ENCODE results near the gene ADAM10. TPM values are rescaled to one million over a fixed set of nuclear protein-coding genes. Genes with fewer than 3 reads are reported as not detected.
"Not testable (repeated sequence)": the region's sequence is repeated elsewhere in the genome, so short reads cannot be mapped to it uniquely, and the experiment has no call there.

ADAM10 gene
- total RNA-seq, 2 donors from 2014 or later: 191 to 211 TPM

DNA sequence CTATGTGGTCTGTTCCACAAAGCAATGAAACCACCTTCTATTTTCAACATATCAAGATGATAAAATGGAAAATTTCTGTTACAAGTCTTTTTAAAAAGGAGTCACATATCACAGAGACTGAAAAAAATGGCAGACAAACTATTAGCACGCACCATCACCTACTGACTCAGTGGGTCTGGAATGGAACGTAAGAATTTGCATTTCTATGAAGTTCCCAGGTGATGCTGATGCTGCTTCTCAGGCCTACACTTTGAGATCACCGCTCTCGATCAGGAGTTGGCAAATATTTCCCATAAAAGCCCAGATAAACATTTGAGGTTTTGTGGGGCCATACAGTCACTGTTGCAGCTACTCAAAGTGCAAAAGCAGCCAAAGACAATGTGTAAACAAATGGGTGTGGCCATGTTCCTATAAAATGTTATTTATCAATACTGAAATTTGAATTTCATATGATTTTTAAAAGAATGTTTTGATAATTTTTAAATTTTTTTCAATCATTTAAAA, 142.9 kb downstream of the ADAM10 start:
- no peak overlapping the region for H3K27ac ChIP-seq (ENCODE audit: low read depth, low read length)
- DNase-seq: no peak
- 89 to 99% methylated on average over 3 to 4 of the region's 4 CpGs for WGBS, 2 experiments (ENCODE audit: insufficient coverage in 1 of 2, insufficient read length in 1 of 2)
- H3K9ac ChIP-seq (ENCODE audit: extremely low read depth, low read length, poor library complexity, severe bottlenecking): no peak overlapping the region
- no peak overlapping the region for H3K4me3 Mint-ChIP-seq
- H3K27me3 Mint-ChIP-seq (ENCODE audit: insufficient read depth): no peaks in the 10 kb centered on the region
- no peak overlapping the region for H3K4me3 ChIP-seq (ENCODE audit: low read length)
- peaks cover 70% of the 10 kb centered on the region for H3K36me3 ChIP-seq (ENCODE audit: control insufficient read depth, insufficient read depth, low read length)
- H3K36me3 Mint-ChIP-seq (ENCODE audit: low read depth): peaks cover 41% of the 10 kb centered on the region
- H3K9me3 Mint-ChIP-seq: no peaks in the 10 kb centered on the region
- H3K4me1 Mint-ChIP-seq: no peaks in the 10 kb centered on the region
- H3K9me3 ChIP-seq (ENCODE audit: control insufficient read depth, low read length): no peaks in the 10 kb centered on the region
- no peak overlapping the region for H3K27ac Mint-ChIP-seq
- TF ChIP-seq, protein P1, sequence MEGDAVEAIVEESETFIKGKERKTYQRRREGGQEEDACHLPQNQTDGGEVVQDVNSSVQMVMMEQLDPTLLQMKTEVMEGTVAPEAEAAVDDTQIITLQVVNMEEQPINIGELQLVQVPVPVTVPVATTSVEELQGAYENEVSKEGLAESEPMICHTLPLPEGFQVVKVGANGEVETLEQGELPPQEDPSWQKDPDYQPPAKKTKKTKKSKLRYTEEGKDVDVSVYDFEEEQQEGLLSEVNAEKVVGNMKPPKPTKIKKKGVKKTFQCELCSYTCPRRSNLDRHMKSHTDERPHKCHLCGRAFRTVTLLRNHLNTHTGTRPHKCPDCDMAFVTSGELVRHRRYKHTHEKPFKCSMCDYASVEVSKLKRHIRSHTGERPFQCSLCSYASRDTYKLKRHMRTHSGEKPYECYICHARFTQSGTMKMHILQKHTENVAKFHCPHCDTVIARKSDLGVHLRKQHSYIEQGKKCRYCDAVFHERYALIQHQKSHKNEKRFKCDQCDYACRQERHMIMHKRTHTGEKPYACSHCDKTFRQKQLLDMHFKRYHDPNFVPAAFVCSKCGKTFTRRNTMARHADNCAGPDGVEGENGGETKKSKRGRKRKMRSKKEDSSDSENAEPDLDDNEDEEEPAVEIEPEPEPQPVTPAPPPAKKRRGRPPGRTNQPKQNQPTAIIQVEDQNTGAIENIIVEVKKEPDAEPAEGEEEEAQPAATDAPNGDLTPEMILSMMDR (conservative IDR thresholded peaks at IDR 0.05): no peak
- H3K27me3 ChIP-seq (ENCODE audit: control insufficient read depth, insufficient read depth, low read length, poor library complexity, severe bottlenecking): no peaks in the 10 kb centered on the region
- no peaks in the 10 kb centered on the region for H3K4me1 ChIP-seq (ENCODE audit: control insufficient read depth, insufficient read depth, low read length)

DNA sequence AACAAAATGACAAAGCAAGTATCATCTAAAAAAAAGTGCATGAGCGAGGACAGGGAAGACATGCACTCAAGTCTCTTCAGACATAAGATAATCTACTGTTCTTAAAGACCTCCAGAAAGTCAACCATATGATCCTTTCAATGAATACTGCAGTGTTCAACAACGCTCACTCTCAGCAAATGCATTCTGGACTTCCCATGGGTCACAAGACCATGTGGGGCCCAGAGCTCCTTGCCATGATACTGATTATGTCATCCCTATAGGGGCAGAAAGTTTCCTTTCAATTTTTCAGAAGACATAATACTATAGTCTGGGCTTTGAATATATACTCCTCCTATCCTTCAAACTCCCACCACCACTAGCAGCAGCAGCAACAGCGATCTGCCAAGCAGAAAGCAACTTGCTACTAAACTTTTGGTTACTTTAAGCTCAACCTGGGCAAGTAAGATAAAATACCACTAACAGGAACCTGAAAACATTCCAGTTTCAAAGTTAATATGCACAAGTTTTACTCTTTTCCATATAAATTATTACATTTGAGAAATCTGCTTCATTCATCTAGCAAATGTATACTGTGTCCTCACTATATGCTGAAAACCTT, 143.5 kb downstream of the ADAM10 start:
- no peaks in the 10 kb centered on the region for H3K9me3 Mint-ChIP-seq
- WGBS, 2 experiments (ENCODE audit: insufficient coverage in 1 of 2, insufficient read length in 1 of 2): 83 to 99% methylated on average over 2 to 3 of the region's 3 CpGs
- Histone ChIP-seq H3K36me3 (ENCODE audit: control insufficient read depth, insufficient read depth, low read length) (peaks cover 74% of the 10 kb centered on the region), H3K9me3 (ENCODE audit: control insufficient read depth, low read length) (no peaks in the 10 kb centered on the region), H3K27ac (ENCODE audit: low read depth, low read length) (no peak overlapping the region), H3K4me1 (ENCODE audit: control insufficient read depth, insufficient read depth, low read length) (no peaks in the 10 kb centered on the region), H3K4me3 (ENCODE audit: low read length) (no peak overlapping the region), H3K9ac (ENCODE audit: extremely low read depth, low read length, poor library complexity, severe bottlenecking) (no peak overlapping the region), H3K27me3 (ENCODE audit: control insufficient read depth, insufficient read depth, low read length, poor library complexity, severe bottlenecking) (no peaks in the 10 kb centered on the region)
- H3K27me3 Mint-ChIP-seq (ENCODE audit: insufficient read depth): no peaks in the 10 kb centered on the region
- no peak for DNase-seq
- no peaks in the 10 kb centered on the region for H3K4me1 Mint-ChIP-seq
- no peak overlapping the region for H3K4me3 Mint-ChIP-seq
- H3K27ac Mint-ChIP-seq: peak overlapping the region; percentile 41
- TF ChIP-seq, protein P1 (conservative IDR thresholded peaks at IDR 0.05): no peak
- peaks cover 42% of the 10 kb centered on the region for H3K36me3 Mint-ChIP-seq (ENCODE audit: low read depth)

DNA sequence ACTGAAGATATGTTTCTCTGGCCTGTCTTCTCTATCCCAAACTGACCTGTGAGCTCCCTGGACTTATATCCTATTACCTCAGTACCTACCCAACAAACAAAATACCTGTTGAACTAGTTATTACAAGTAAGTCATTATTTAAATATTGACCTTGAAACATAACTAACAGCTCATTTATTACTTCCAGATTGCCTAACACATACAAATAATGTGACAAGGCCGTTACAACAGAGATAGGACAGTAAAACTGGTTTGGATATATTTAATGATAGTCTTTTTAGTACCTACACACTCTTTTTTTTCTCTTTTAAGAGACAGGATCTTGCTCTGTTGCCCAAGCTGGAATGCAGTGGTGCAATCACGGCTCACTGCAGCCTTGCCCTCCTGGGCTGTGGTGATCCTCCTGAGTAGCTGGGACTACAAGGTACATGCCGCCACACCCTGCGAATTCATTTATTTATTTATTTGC, 145.0 kb downstream of the ADAM10 start:
- Mint-ChIP-seq H3K27ac (no peak overlapping the region), H3K4me3 (no peak overlapping the region), H3K36me3 (ENCODE audit: low read depth) (peaks cover 37% of the 10 kb centered on the region), H3K27me3 (ENCODE audit: insufficient read depth) (no peaks in the 10 kb centered on the region), H3K9me3 (no peaks in the 10 kb centered on the region), H3K4me1 (peaks cover under 1% of the 10 kb centered on the region)
- Histone ChIP-seq H3K9me3 (ENCODE audit: control insufficient read depth, low read length) (no peaks in the 10 kb centered on the region), H3K9ac (ENCODE audit: extremely low read depth, low read length, poor library complexity, severe bottlenecking) (no peak overlapping the region), H3K27me3 (ENCODE audit: control insufficient read depth, insufficient read depth, low read length, poor library complexity, severe bottlenecking) (no peaks in the 10 kb centered on the region), H3K4me1 (ENCODE audit: control insufficient read depth, insufficient read depth, low read length) (peaks cover under 1% of the 10 kb centered on the region), H3K4me3 (ENCODE audit: low read length) (no peak overlapping the region), H3K27ac (ENCODE audit: low read depth, low read length) (no peak overlapping the region), H3K36me3 (ENCODE audit: control insufficient read depth, insufficient read depth, low read length) (peaks cover 67% of the 10 kb centered on the region)
- DNase-seq: no peak
- TF ChIP-seq, protein P1 (conservative IDR thresholded peaks at IDR 0.05): no peak
- WGBS, 2 experiments (ENCODE audit: insufficient coverage in 1 of 2, insufficient read length in 1 of 2): 95 to 99% methylated on average over 3 of the region's 4 CpGs

DNA sequence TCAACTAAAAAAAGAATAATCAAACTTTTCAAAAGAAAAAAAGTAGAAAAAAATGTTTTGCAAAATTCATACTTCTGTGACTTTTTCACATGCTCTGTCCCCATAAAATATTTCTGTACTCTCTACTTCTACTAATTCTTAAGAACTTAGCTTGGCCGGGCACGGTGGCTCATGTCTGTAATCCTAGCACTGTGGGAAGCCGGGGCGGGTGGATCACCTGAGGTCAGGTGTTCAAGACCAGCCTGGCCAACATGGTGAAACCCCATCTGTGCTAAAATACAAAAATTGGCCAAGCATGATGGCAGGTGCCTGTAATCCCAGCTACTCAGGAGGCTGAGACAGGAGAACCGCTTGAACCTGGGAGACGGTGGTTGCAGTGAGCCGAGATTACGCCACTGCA, 145.6 kb downstream of the ADAM10 start:
- not testable (repeated sequence) for H3K9me3 Mint-ChIP-seq
- WGBS, 2 experiments (ENCODE audit: insufficient coverage in 1 of 2, insufficient read length in 1 of 2): 96 to 98% methylated on average over 7 to 8 of the region's 8 CpGs
- peaks cover 40% of the 10 kb centered on the region for H3K36me3 Mint-ChIP-seq (ENCODE audit: low read depth)

More for the DNA sequence above, 145.6 kb downstream of the ADAM10 start:
- not testable (repeated sequence) for H3K27me3 Mint-ChIP-seq (ENCODE audit: insufficient read depth); H3K4me1 Mint-ChIP-seq; H3K9me3 ChIP-seq (ENCODE audit: control insufficient read depth, low read length); H3K27ac Mint-ChIP-seq; H3K27me3 ChIP-seq (ENCODE audit: control insufficient read depth, insufficient read depth, low read length, poor library complexity, severe bottlenecking); H3K4me3 Mint-ChIP-seq; H3K27ac ChIP-seq (ENCODE audit: low read depth, low read length); DNase-seq; H3K4me1 ChIP-seq (ENCODE audit: control insufficient read depth, insufficient read depth, low read length); H3K9ac ChIP-seq (ENCODE audit: extremely low read depth, low read length, poor library complexity, severe bottlenecking); H3K4me3 ChIP-seq (ENCODE audit: low read length)
- H3K36me3 ChIP-seq (ENCODE audit: control insufficient read depth, insufficient read depth, low read length): peaks cover 61% of the 10 kb centered on the region
